Mesenchymal stem cell (in vitro differentiated cells and primary cell): ENCODE data around the gene RAB11B.
"Not testable (repeated sequence)": the region's sequence is repeated elsewhere in the genome, so short reads cannot be mapped to it uniquely, and the experiment has no call there.

Experiments used
- DNase-seq: peaks from one replicate; pipeline ENCODE4 v3.0.0-alpha.2; 2013
- H2AFZ ChIP-seq: one replicate; pipeline ENCODE4 v1.6.1; 2013; ENCODE audit warnings: low read depth, mild to moderate bottlenecking, control low read depth, inconsistent platforms, low read length, moderate library complexity
- H2AK5ac ChIP-seq: 2 replicates; pipeline ENCODE4 v1.6.1; 2013; ENCODE audit warnings: low read length, moderate library complexity, mild to moderate bottlenecking, inconsistent platforms; ENCODE audit not compliant: severe bottlenecking
- H2BK120ac ChIP-seq: one replicate; pipeline ENCODE4 v1.6.1; 2013; ENCODE audit warnings: low read depth, mild to moderate bottlenecking, inconsistent platforms, low read length, moderate library complexity
- H2BK12ac ChIP-seq, 2 experiments: one replicate each; pipeline ENCODE4 v1.6.1; 2013; ENCODE audit warnings: inconsistent platforms in 2 of 2, low read length in 2 of 2, mild to moderate bottlenecking in 2 of 2, moderate library complexity in 2 of 2, control low read depth in 1 of 2
- H2BK15ac ChIP-seq: one replicate; pipeline ENCODE4 v1.6.1; 2013; ENCODE audit warnings: mild to moderate bottlenecking, low read depth, inconsistent platforms; ENCODE audit not compliant: poor library complexity, severe bottlenecking
- H2BK5ac ChIP-seq: 2 replicates; pipeline ENCODE4 v1.6.1; 2013; ENCODE audit warnings: low read depth, mild to moderate bottlenecking, low read length, control low read depth, inconsistent platforms; ENCODE audit not compliant: poor library complexity, severe bottlenecking
- H3K14ac ChIP-seq, 2 experiments: one replicate each; pipeline ENCODE4 v1.6.1; 2013; ENCODE audit warnings: inconsistent platforms in 2 of 2, low read length in 2 of 2, control low read depth in 1 of 2, mild to moderate bottlenecking in 1 of 2, moderate library complexity in 1 of 2
- H3K18ac ChIP-seq, 2 experiments: one replicate each; pipeline ENCODE4 v1.6.1; 2013; ENCODE audit warnings: inconsistent platforms in 2 of 2, low read length in 2 of 2, control low read depth in 1 of 2, low read depth in 1 of 2, mild to moderate bottlenecking in 1 of 2
- H3K23ac ChIP-seq, 2 experiments: one replicate each; pipeline ENCODE4 v1.6.1; 2013; ENCODE audit warnings: inconsistent platforms in 2 of 2, low read length in 2 of 2, mild to moderate bottlenecking in 2 of 2, moderate library complexity in 2 of 2, control low read depth in 1 of 2
- H3K27ac ChIP-seq: 2 replicates; pipeline ENCODE4 v1.5.1; 2013; ENCODE audit warnings: mild to moderate bottlenecking, moderate library complexity, low read length, control low read depth, inconsistent platforms; ENCODE audit not compliant: poor library complexity, severe bottlenecking
- H3K27me3 ChIP-seq, 2 experiments: 2 replicates each; pipeline versions ENCODE4 v1.6.1 to v1.7.0; 2013; ENCODE audit warnings: low read length in 2 of 2, mild to moderate bottlenecking in 2 of 2, moderate library complexity in 2 of 2, control low read depth in 1 of 2, inconsistent platforms in 1 of 2; ENCODE audit not compliant: control insufficient read depth in 1 of 2, insufficient read depth in 1 of 2
- H3K36me3 ChIP-seq, 2 experiments: 2 replicates each; pipeline versions ENCODE4 v1.6.1 to v1.7.0; 2013; ENCODE audit warnings: low read length in 2 of 2, control low read depth in 1 of 2, inconsistent platforms in 1 of 2, low read depth in 1 of 2, mild to moderate bottlenecking in 1 of 2; ENCODE audit not compliant: insufficient read depth in 2 of 2, control insufficient read depth in 1 of 2
- H3K4ac ChIP-seq, 2 experiments: one replicate each; pipeline ENCODE4 v1.6.1; 2013; ENCODE audit warnings: inconsistent platforms in 2 of 2, low read length in 2 of 2, mild to moderate bottlenecking in 2 of 2, moderate library complexity in 2 of 2, control low read depth in 1 of 2, low read depth in 1 of 2
- H3K4me1 ChIP-seq: 2 replicates; pipeline ENCODE4 v1.6.1; 2013; ENCODE audit warnings: low read depth, low read length, control low read depth; ENCODE audit not compliant: control insufficient read depth, insufficient read depth
- H3K4me2 ChIP-seq: 2 replicates; pipeline ENCODE4 v1.6.1; 2013; ENCODE audit warnings: low read length, mild to moderate bottlenecking, inconsistent platforms; ENCODE audit not compliant: poor library complexity, severe bottlenecking
- H3K4me3 ChIP-seq, 2 experiments: 2 replicates each; pipeline versions ENCODE4 v1.5.1 to v1.7.0; 2013; ENCODE audit warnings: low read length in 2 of 2, mild to moderate bottlenecking in 2 of 2, control low read depth in 1 of 2, low read depth in 1 of 2; ENCODE audit not compliant: insufficient read depth in 1 of 2
- H3K79me1 ChIP-seq: replicated peaks from 2 replicates; pipeline ENCODE4 v1.6.1; 2013; ENCODE audit warnings: mild to moderate bottlenecking, control low read depth, low read length, inconsistent platforms; ENCODE audit not compliant: poor library complexity, severe bottlenecking
- H3K9ac ChIP-seq: 2 replicates; pipeline ENCODE4 v1.7.0; 2013; ENCODE audit warnings: mild to moderate bottlenecking, low read length, moderate library complexity
- H3K9me3 ChIP-seq: 2 replicates; pipeline ENCODE4 v1.7.0; 2013; ENCODE audit warnings: mild to moderate bottlenecking, low read length; ENCODE audit not compliant: control insufficient read depth
- H4K8ac ChIP-seq: one replicate; pipeline ENCODE4 v1.6.1; 2013; ENCODE audit warnings: inconsistent platforms, mild to moderate bottlenecking, low read length, moderate library complexity
- H4K91ac ChIP-seq: one replicate; pipeline ENCODE4 v1.6.1; 2013; ENCODE audit warnings: mild to moderate bottlenecking, low read length, inconsistent platforms
- WGBS: methylation state at CpG from one replicate; pipeline ENCODE4 v1.1.7; 2013; ENCODE audit warnings: mixed read lengths; 5-methylcytosine and 5-hydroxymethylcytosine counted together

RAB11B gene

DNA sequence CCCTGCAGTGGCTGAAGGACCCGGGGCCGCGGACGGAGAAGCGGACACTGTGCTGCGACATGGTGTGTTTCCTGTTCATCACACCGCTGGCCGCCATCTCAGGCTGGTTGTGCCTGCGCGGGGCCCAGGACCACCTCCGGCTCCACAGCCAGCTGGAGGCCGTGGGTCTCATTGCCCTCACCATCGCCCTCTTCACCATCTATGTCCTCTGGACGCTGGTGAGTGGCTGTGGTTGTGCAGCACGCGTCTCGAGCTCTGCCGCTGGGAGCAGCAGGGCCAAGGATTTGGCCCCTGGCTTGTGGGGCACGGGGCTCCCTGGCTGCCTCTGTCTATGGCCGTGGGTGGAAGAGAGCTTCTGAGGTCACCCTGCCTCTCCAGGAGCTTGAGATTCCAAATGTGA lies 40.5 kb downstream of the RAB11B start:
- Histone ChIP-seq H2AK5ac (no peak overlapping the region), H3K4me3 (no peak overlapping the region), H3K4me2 (no peak overlapping the region), H2BK15ac (no peak overlapping the region), H3K36me3 (peaks cover 10 to 25% of the 10 kb centered on the region in 2 experiments), H3K14ac (no peak overlapping the region), H4K91ac (no peak overlapping the region), H3K9me3 (no peaks in the 10 kb centered on the region), H4K8ac (no peak overlapping the region), H2BK120ac (no peak overlapping the region), H3K4me1 (peaks cover 2% of the 10 kb centered on the region), H2AFZ (no peak overlapping the region), H3K79me1 (peaks cover 4% of the 10 kb centered on the region), H3K9ac (no peak overlapping the region), H3K27me3 (no peaks in the 10 kb centered on the region), H3K23ac (no peak overlapping the region), H3K27ac (no peak overlapping the region), H3K18ac (no peak overlapping the region), H3K4ac (no peak overlapping the region), H2BK5ac (no peak overlapping the region), H2BK12ac (no peak overlapping the region)
- 94% methylated on average over 20 of the region's 20 CpGs for WGBS
- DNase-seq: no peak

DNA sequence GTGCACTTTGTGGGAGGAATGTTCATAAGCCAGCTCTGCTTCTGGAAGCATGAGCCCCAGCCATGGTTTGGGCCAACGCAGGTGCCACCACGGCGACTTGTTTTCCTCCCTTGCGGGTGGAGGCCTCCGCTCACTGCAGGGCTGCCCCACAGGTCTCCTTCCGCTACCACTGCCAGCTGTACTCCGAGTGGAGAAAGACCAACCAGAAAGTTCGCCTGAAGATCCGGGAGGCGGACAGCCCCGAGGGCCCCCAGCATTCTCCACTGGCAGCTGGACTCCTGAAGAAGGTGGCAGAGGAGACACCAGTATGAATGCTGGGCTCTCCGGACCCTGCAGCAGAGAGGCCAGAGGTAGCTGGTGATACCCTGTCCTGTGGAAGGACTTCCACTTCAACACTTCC lies 48.1 kb downstream of the RAB11B start:
- no peak overlapping the region for H3K4me3 ChIP-seq
- no peak overlapping the region for H3K23ac ChIP-seq
- no peak overlapping the region for H2BK15ac ChIP-seq
- no peak overlapping the region for H3K27ac ChIP-seq
- no peak overlapping the region for H3K14ac ChIP-seq
- no peak overlapping the region for H4K8ac ChIP-seq
- H2BK120ac ChIP-seq: no peak overlapping the region
- H3K4me1 ChIP-seq: peaks cover 4% of the 10 kb centered on the region
- no peak overlapping the region for H2BK12ac ChIP-seq
- H3K4me2 ChIP-seq: no peak overlapping the region
- H2BK5ac ChIP-seq: no peak overlapping the region
- no peak overlapping the region for H2AFZ ChIP-seq
- peaks cover 6% of the 10 kb centered on the region in 2 experiments for H3K36me3 ChIP-seq
- no peaks in the 10 kb centered on the region for H3K79me1 ChIP-seq
- H2AK5ac ChIP-seq: no peak overlapping the region
- H3K27me3 ChIP-seq: no peaks in the 10 kb centered on the region
- no peak overlapping the region for H3K9ac ChIP-seq
- WGBS: 94% methylated on average over 12 of the region's 12 CpGs
- H3K4ac ChIP-seq: no peak overlapping the region
- no peak for DNase-seq
- H4K91ac ChIP-seq: no peak overlapping the region
- no peaks in the 10 kb centered on the region for H3K9me3 ChIP-seq
- no peak overlapping the region for H3K18ac ChIP-seq

DNA sequence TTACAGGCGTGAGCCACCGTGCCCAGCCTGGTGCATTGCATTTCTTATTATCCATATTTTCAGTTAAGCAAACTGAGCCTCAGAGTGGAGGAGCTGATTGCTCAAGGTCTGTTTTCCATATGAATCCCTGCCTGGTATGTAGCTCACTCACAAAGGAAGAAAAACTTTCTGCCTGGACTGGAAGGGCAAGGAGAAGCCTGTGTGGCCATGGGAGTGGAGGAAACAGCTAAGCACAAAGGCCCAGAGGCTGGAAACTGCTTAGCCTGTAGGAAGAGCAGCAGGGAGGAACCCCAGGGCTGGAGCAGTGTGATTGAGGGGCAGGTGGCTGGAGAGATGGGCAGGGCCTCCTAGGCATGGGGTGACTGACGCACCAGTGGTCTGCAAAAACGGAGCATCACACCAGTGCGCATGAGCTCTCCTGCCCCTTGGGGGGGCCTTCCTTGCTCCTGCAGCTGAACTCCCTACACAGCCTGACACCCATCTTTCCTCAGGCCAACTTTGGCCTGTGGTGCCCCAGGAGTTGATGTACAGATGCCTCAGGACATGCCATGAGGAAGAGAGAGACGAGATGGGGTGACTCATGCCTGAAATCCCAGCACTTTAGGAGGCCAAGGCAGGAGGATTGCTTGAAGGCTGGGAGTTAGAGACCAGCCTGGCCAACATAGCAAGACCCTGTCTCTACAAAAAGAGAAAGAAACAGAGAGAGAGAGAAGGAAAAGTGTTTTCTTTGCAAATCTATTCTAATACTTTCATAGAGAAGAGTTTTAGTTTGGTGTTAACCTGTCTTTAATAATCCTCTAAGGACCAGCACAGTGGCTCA lies 51.8 kb downstream of the RAB11B start:
- Histone ChIP-seq H3K14ac (no peak overlapping the region), H3K9ac (no peak overlapping the region), H3K4me1 (peaks cover 7% of the 10 kb centered on the region), H2BK15ac (no peak overlapping the region), H3K4ac (no peak overlapping the region), H3K4me2 (no peak overlapping the region), H3K23ac (peak overlapping the region in 1 of 2 experiments; percentile 74), H3K4me3 (no peak overlapping the region), H3K9me3 (no peaks in the 10 kb centered on the region), H3K27ac (no peak overlapping the region), H2AK5ac (no peak overlapping the region), H2AFZ (no peak overlapping the region), H3K27me3 (no peaks in the 10 kb centered on the region), H3K36me3 (peaks cover 6 to 12% of the 10 kb centered on the region in 2 experiments), H3K18ac (no peak overlapping the region), H4K8ac (no peak overlapping the region), H3K79me1 (no peaks in the 10 kb centered on the region), H2BK12ac (no peak overlapping the region), H2BK120ac (no peak overlapping the region), H2BK5ac (no peak overlapping the region), H4K91ac (no peak overlapping the region)
- DNase-seq: no peak
- WGBS: 83% methylated on average over 6 of the region's 6 CpGs

DNA sequence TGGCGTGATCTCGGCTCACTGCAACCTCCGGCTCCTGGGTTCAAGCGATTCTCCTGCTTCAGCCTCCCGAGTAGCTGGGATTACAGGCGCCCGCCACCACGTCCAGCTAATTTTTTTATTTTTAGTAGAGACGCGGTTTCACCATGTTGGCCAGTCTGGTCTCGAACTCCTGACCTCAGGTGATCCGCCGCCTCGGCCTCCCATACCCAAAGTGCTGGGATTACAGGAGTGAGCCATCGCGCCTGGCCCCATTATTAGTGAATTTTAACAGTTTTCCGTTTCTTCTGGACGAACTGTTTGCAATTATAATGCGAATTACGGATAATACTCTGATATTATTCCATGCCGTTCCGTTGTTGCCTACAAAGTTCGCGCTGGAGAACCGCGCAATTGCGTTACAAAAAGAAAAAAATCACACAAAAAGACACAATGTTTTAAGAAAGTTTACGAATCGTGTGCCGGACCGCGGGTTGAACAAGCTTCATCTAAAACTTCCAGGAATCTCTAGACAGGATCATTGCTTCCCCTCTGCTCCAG lies 54.0 kb downstream of the RAB11B start:
- not testable (repeated sequence) for H2BK12ac ChIP-seq, H2BK15ac ChIP-seq, DNase-seq, H4K91ac ChIP-seq, H3K23ac ChIP-seq, H3K14ac ChIP-seq, H3K79me1 ChIP-seq, H3K9me3 ChIP-seq, H2BK5ac ChIP-seq, H2AK5ac ChIP-seq, H3K27me3 ChIP-seq
- peak overlapping the region; percentile 34 for H2BK120ac ChIP-seq
- WGBS: 47% methylated on average over 32 of the region's 32 CpGs
- H3K18ac ChIP-seq: peak overlapping the region; percentile 73 to 83
- H4K8ac ChIP-seq: peak overlapping the region; percentile 72
- H3K4me3 ChIP-seq: peak overlapping the region; percentile 40 to 89
- H2AFZ ChIP-seq: peak overlapping the region; percentile 51
- peak overlapping the region; percentile 98 for H3K9ac ChIP-seq
- peak overlapping the region in 1 of 2 experiments; percentile 61 for H3K4ac ChIP-seq
- H3K27ac ChIP-seq: peak overlapping the region; percentile 90
- H3K36me3 ChIP-seq: peaks cover 4 to 16% of the 10 kb centered on the region in 2 experiments
- H3K4me1 ChIP-seq: peaks cover 10% of the 10 kb centered on the region
- peak overlapping the region; percentile 81 for H3K4me2 ChIP-seq
